ENCODE data around the gene HERC2.
"Not testable (repeated sequence)": the region's sequence is repeated elsewhere in the genome, so short reads cannot be mapped to it uniquely, and the experiment has no call there.

- TF ChIP-seq CTCF (IDR thresholded peaks at IDR 0.05); TAF1 (IDR thresholded peaks at IDR 0.05; ENCODE audit: borderline replicate concordance, low read depth, low read length); EP300 (IDR thresholded peaks at IDR 0.05; ENCODE audit: borderline replicate concordance in 1 of 2, low read depth in 1 of 2, low read length in 1 of 2); PBX3 (IDR thresholded peaks at IDR 0.05); SMC3 (IDR thresholded peaks at IDR 0.05; ENCODE audit: low read depth, low read length); FOXJ3 (CRISPR knock-in tag; IDR thresholded peaks at IDR 0.05); TEAD4 (IDR thresholded peaks at IDR 0.05; ENCODE audit: borderline replicate concordance, insufficient read depth); ELF1 (IDR thresholded peaks at IDR 0.05); POLR2AphosphoS5 (IDR thresholded peaks at IDR 0.05; ENCODE audit: low read depth, low read length); REST (IDR thresholded peaks at IDR 0.05; ENCODE audit: low read depth, low read length); JUND (IDR thresholded peaks at IDR 0.05); NFIC (IDR thresholded peaks at IDR 0.05; ENCODE audit: borderline replicate concordance); GABPA (IDR thresholded peaks at IDR 0.05; ENCODE audit: low read depth); USF1 (IDR thresholded peaks at IDR 0.05; ENCODE audit: borderline replicate concordance, low read depth): not testable (repeated sequence)
Observed at GRCh38 chr15:28198215-28198614, 123.8 kb downstream of the HERC2 start.

All from SK-N-SH (cell line).